SK-N-SH treated with all-trans-retinoic acid at 6 μM for 48 hours (cell line): ENCODE measurements around the gene WDR90.

Experiments
- CSDC2 ChIP-seq: fragments of 250-450 bp; sonication (Bioruptor Pico); IDR thresholded peaks from 2 replicates; pipeline ENCODE4 v1.5.0; 2020; ENCODE audit warnings: mild to moderate bottlenecking, moderate library complexity
- PPARA ChIP-seq: fragments of 250-450 bp; sonication (Bioruptor Pico); IDR thresholded peaks from 2 replicates; pipeline ENCODE4 v1.5.0; 2020; ENCODE audit warnings: mild to moderate bottlenecking, borderline replicate concordance
- SNAI2 ChIP-seq: fragments of 250-450 bp; sonication (Bioruptor Pico); IDR thresholded peaks from 2 replicates; pipeline ENCODE4 v1.5.0; 2020; ENCODE audit warnings: mild to moderate bottlenecking, moderate library complexity
- ZC3H10 ChIP-seq: fragments of 250-450 bp; sonication (Bioruptor Pico); IDR thresholded peaks from 2 replicates; pipeline ENCODE4 v1.5.1; 2021; ENCODE audit warnings: mild to moderate bottlenecking, moderate library complexity
- TF ChIP-seq, protein P1 (sequence below): fragments of 250-450 bp; sonication (Bioruptor Pico); IDR thresholded peaks from 2 replicates; pipeline ENCODE4 v1.8.0; 2020; ENCODE audit warnings: mild to moderate bottlenecking, moderate library complexity, borderline replicate concordance

DNA sequence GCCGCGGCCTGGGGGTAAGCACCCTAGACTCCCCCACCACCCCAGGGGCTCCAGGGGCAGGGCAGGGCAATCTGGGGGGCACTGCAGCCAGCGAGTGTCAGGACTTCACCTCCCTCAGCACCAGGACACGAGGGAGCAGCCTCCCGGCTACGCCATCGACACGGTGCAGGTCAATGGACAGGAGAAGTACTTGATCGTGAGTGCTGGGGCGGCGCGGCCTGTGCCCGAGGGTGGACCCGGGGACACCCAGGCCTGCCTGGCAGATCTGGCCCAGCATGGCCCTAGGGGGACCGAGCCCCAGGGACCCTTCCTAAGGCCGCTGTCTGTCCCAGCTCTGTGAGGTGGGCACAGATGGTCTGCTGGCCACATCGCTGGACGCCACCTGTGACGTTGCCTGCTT, 23.2 kb downstream of the WDR90 start:
- TF ChIP-seq, protein P1, sequence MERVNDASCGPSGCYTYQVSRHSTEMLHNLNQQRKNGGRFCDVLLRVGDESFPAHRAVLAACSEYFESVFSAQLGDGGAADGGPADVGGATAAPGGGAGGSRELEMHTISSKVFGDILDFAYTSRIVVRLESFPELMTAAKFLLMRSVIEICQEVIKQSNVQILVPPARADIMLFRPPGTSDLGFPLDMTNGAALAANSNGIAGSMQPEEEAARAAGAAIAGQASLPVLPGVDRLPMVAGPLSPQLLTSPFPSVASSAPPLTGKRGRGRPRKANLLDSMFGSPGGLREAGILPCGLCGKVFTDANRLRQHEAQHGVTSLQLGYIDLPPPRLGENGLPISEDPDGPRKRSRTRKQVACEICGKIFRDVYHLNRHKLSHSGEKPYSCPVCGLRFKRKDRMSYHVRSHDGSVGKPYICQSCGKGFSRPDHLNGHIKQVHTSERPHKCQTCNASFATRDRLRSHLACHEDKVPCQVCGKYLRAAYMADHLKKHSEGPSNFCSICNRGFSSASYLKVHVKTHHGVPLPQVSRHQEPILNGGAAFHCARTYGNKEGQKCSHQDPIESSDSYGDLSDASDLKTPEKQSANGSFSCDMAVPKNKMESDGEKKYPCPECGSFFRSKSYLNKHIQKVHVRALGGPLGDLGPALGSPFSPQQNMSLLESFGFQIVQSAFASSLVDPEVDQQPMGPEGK (CRISPR knock-in tag), result no peak
- TF ChIP-seq CSDC2 (CRISPR knock-in tag) (no peak), PPARA (CRISPR knock-in tag) (no peak), SNAI2 (CRISPR knock-in tag) (no peak), ZC3H10 (CRISPR knock-in tag) (no peak)
